Kidney epithelial cell (primary cell): ENCODE data around the gene ROR2. TPM values are rescaled to one million over a fixed set of nuclear protein-coding genes. Genes with fewer than 3 reads are reported as not detected.

Experiments
- DNase-seq: peaks from one replicate; pipeline ENCODE4 v3.0.0-alpha.2; 2010; ENCODE audit warnings: low read depth
- H3K27me3 ChIP-seq: 2 replicates; pipeline ENCODE4 v1.6.0; 2011; ENCODE audit warnings: low read length; ENCODE audit not compliant: control insufficient read depth, insufficient read depth
- H3K36me3 ChIP-seq: 2 replicates; pipeline ENCODE4 v1.5.1; 2011; ENCODE audit warnings: low read length; ENCODE audit not compliant: control insufficient read depth, insufficient read depth
- H3K4me3 ChIP-seq: 2 replicates; pipeline ENCODE4 v1.5.1; 2011; ENCODE audit warnings: low read depth, mild to moderate bottlenecking, control low read depth, low read length
- total RNA-seq: library from RNA; depleted of rRNA; stranded (reverse); fragments of >200 nt; gene quantifications from 2 replicates; pipeline ENCODE4 v1.2.3, GENCODE V29; 2015
- TF ChIP-seq, protein P1 (sequence below): IDR thresholded peaks from 2 replicates; pipeline ENCODE4 v1.5.1; 2011; ENCODE audit warnings: mild to moderate bottlenecking, moderate library complexity, low read length, control low read depth, inconsistent platforms; ENCODE audit not compliant: insufficient read depth, poor library complexity, severe bottlenecking

Gene ROR2
- total RNA-seq, 1 donor from 2014 or later = 1.2 TPM

DNA sequence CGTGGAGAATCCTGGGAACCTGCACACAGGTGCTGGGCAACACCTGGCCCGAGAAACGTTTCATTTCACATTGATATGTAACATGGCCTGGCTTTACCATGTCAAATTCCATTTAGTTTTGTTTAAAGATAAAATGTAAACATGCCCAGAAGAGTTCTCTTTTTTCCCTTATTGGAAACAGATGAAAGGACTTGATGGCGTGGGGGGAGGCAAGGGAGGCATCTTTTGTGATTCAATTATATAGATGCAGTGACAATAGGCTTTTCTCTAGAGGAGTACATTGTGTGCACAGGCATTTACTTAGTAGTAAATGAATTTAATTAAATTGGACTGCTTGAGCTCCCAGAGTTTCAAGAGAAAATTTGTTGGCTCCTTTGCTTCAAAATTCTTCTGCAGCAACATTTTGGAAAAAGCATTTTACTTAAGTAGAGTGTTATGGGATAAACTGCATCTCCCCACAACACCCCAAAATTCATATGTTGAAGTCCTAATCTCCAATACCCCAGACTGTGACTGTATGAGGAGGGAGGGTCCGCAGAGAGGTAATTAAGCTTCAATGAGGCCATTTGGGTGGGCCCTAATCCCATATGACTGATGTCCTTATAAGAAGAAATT lies 272.1 kb downstream of the ROR2 start:
- TF ChIP-seq, protein P1, sequence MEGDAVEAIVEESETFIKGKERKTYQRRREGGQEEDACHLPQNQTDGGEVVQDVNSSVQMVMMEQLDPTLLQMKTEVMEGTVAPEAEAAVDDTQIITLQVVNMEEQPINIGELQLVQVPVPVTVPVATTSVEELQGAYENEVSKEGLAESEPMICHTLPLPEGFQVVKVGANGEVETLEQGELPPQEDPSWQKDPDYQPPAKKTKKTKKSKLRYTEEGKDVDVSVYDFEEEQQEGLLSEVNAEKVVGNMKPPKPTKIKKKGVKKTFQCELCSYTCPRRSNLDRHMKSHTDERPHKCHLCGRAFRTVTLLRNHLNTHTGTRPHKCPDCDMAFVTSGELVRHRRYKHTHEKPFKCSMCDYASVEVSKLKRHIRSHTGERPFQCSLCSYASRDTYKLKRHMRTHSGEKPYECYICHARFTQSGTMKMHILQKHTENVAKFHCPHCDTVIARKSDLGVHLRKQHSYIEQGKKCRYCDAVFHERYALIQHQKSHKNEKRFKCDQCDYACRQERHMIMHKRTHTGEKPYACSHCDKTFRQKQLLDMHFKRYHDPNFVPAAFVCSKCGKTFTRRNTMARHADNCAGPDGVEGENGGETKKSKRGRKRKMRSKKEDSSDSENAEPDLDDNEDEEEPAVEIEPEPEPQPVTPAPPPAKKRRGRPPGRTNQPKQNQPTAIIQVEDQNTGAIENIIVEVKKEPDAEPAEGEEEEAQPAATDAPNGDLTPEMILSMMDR = no peak
- no peaks in the 10 kb centered on the region for H3K36me3 ChIP-seq

DNA sequence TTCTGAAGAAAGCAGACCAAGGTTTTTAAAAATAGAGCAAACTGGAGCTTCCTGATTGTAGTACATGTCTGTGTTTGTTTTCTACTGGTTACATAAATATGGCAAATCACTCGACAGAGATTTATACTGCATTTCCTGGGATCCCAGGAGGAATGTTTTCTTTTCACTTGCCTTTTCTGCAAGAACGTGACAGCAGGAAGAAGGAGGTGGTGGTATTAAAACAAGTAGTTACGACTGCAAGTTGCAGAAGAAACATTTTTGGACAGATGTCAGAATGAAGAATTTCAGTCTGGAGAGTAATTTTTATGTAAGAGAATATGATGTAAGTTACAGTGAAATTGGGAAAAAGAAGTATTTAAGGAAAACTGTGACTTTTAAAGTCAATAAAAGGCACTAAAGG lies 272.7 kb downstream of the ROR2 start:
- Histone ChIP-seq H3K36me3 (no peaks in the 10 kb centered on the region), H3K4me3 (no peak overlapping the region), H3K27me3 (no peaks in the 10 kb centered on the region)
- TF ChIP-seq, protein P1 = no peak
- DNase-seq = no peak

More for the DNA sequence above, 272.1 kb downstream of the ROR2 start:
- H3K4me3 ChIP-seq = no peak overlapping the region
- no peaks in the 10 kb centered on the region for H3K27me3 ChIP-seq
- DNase-seq = no peak

DNA sequence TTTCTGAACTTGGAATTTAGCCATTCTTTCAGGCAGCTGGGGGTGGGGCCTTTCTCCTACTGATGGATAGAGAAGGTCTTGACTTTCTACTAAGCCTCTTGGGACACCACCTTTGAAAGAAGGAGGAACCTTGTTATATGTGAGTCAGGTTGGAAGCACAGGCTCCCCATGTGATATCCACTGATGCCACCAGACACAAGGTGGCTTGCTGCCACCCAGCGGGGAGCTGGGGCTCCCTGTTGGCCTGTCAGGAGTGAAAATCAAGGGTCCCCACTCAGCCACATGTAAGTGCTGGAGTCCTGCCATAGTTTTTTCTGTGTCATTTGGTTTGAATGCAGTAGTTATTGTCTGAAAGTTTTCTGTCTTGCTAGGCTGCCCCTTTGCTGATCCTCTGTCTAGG lies 274.0 kb downstream of the ROR2 start:
- DNase-seq = no peak
- no peak overlapping the region for H3K4me3 ChIP-seq
- TF ChIP-seq, protein P1 = no peak
- H3K27me3 ChIP-seq = no peaks in the 10 kb centered on the region
- no peaks in the 10 kb centered on the region for H3K36me3 ChIP-seq

DNA sequence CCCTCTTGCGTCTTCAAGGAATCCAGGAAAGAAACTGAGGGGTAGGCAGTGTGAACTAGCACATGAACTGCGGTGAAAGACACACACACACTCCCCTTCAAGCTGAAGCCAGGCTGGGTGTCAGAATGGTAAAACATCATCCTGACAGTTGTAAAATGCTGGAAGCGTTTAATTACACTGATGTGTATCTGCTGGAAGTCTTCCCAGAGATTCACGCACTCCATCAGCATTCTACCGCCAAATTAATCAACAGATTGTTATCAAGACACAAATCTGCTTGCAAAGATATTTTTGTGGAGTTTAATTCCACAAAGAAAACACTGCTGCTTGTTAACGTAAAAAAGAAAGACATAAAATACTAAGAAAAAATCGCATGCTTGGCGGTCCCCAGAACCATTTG lies 285.4 kb downstream of the ROR2 start:
- DNase-seq = no peak
- TF ChIP-seq, protein P1 = no peak
- H3K27me3 ChIP-seq = peaks cover 2% of the 10 kb centered on the region

DNA sequence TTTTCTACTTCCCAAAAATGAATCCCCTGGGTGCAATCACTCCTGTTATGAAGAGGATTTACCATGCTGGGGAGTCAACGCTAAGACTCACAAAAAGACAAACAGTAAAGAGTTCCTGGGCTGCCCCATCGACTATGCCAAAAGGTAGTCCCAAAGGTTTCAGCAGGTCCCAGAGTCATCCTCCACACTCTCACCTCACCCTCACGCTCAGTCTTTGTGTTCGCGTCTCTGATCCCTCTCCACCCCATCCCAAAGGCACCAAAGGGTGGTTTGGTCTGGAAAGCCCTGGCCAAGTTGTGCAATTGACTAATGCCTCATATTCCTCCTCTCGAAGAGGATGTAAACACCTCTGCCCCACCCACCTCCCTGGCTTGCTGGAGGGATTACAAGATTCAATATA lies 286.2 kb downstream of the ROR2 start:
- Histone ChIP-seq H3K27me3 (peaks cover 2% of the 10 kb centered on the region), H3K4me3 (no peak overlapping the region), H3K36me3 (no peaks in the 10 kb centered on the region)
- no peak for DNase-seq
- TF ChIP-seq, protein P1 = no peak

More for the DNA sequence above, 285.4 kb downstream of the ROR2 start:
- Histone ChIP-seq H3K36me3 (no peaks in the 10 kb centered on the region), H3K4me3 (no peak overlapping the region)

DNA sequence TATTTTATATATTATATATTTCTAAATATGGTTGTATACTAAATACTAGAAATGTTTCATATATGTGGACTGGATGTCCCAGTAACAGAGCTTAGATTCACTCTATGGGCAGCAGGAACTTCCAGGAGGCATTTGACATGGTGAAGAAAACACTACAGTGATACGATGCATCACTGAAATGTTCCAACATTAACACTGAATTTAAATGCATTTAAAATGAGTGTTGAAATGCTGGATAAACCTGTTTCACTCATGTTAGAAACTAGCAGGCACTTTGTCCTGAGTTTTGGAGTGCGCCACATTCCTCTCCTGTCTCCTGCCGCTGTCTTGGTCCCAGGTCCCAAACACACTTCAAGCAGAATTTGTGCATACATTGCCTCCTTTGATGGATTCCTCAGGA lies 288.6 kb downstream of the ROR2 start:
- no peak for DNase-seq
- Histone ChIP-seq H3K4me3 (no peak overlapping the region), H3K36me3 (no peaks in the 10 kb centered on the region), H3K27me3 (peaks cover 2% of the 10 kb centered on the region)
- TF ChIP-seq, protein P1 = no peak
